IMR-90 (cell line): ENCODE data around the gene CABP4. TPM values are rescaled to one million over a fixed set of nuclear protein-coding genes. Genes with fewer than 3 reads are reported as not detected.
A peak's percentile ranks its signal among the peaks of the same experiment; 100 is the strongest.

Source experiments
- ATAC-seq: fragments of 200-7000 bp; cut with Tn5 transposase; 2 replicates; pipeline ENCODE4 v1.9.1; 2020; ENCODE audit warnings: low read depth, mild to moderate bottlenecking, moderate library complexity
- BruUV-seq: library from RNA; stranded (reverse); fragments of 400-500 nt; replicated peaks from 2 replicates; lab custom pipeline; 2021; lab: Mats Ljungman, UMichigan
- CTCF ChIA-PET: fragments of 300-600 bp; formaldehyde crosslinking; extraction: SDS; loops from one replicate; lab custom pipeline; 2021; ENCODE audit warnings: antibody characterized with exemption; lab: Yijun Ruan, JAX
- POLR2A ChIA-PET: fragments of 300-600 bp; sonication (Branson Sonifier 250); formaldehyde crosslinking; loops from one replicate; lab custom pipeline; 2022; ENCODE audit warnings: antibody characterized with exemption; ENCODE audit not compliant: unreplicated experiment; lab: Charles Lee
- DNase-seq: peaks from one replicate; pipeline ENCODE4 v3.0.0; 2013
- H2AFZ ChIP-seq: replicated peaks from 2 replicates; pipeline ENCODE3; 2013; ENCODE audit warnings: low read length, mild to moderate bottlenecking; ENCODE audit not compliant: poor library complexity
- H2AK5ac ChIP-seq: 2 replicates; pipeline ENCODE4 v1.6.1; 2013; ENCODE audit warnings: low read depth, low read length, inconsistent platforms
- H2AK9ac ChIP-seq: replicated peaks from 2 replicates; pipeline ENCODE3; 2013; ENCODE audit warnings: mild to moderate bottlenecking, low read depth, low read length, moderate library complexity; ENCODE audit not compliant: poor library complexity
- H2BK120ac ChIP-seq: 2 replicates; pipeline ENCODE4 v1.6.1; 2013; ENCODE audit warnings: low read depth, low read length, inconsistent platforms
- H2BK15ac ChIP-seq: 3 replicates; pipeline ENCODE4 v1.6.1; 2013; ENCODE audit warnings: low read depth, low read length, inconsistent platforms
- H2BK20ac ChIP-seq: 2 replicates; pipeline ENCODE4 v1.6.1; 2013; ENCODE audit warnings: low read depth, mild to moderate bottlenecking, inconsistent platforms, low read length, moderate library complexity
- H2BK5ac ChIP-seq: 2 replicates; pipeline ENCODE4 v1.6.1; 2013; ENCODE audit warnings: mild to moderate bottlenecking, low read depth, low read length, inconsistent platforms; ENCODE audit not compliant: poor library complexity, severe bottlenecking
- H3K14ac ChIP-seq: replicated peaks from 2 replicates; pipeline ENCODE4 v1.6.1; 2013; ENCODE audit warnings: low read depth, low read length, inconsistent platforms
- H3K18ac ChIP-seq: 2 replicates; pipeline ENCODE4 v1.6.1; 2013; ENCODE audit warnings: low read depth, low read length, control low read depth
- H3K23ac ChIP-seq: 2 replicates; pipeline ENCODE4 v1.6.1; 2013; ENCODE audit warnings: low read depth, low read length, inconsistent platforms
- H3K27ac ChIP-seq: 2 replicates; pipeline ENCODE4 v1.5.1; 2013; ENCODE audit warnings: mild to moderate bottlenecking, control low read depth, low read length; ENCODE audit not compliant: insufficient read depth
- H3K27me3 ChIP-seq: 2 replicates; pipeline ENCODE4 v1.6.1; 2013; ENCODE audit warnings: low read length; ENCODE audit not compliant: control insufficient read depth, insufficient read depth
- H3K36me3 ChIP-seq: 2 replicates; pipeline ENCODE4 v1.6.1; 2013; ENCODE audit warnings: low read length, mixed read lengths; ENCODE audit not compliant: control insufficient read depth, insufficient read depth
- H3K4ac ChIP-seq: 2 replicates; pipeline ENCODE4 v1.6.1; 2013; ENCODE audit warnings: low read depth, low read length, inconsistent platforms
- H3K4me1 ChIP-seq: 2 replicates; pipeline ENCODE4 v1.6.1; 2013; ENCODE audit warnings: low read length, mixed read lengths; ENCODE audit not compliant: control insufficient read depth, insufficient read depth
- H3K4me2 ChIP-seq: 2 replicates; pipeline ENCODE4 v1.6.1; 2013; ENCODE audit warnings: low read depth, mild to moderate bottlenecking, control low read depth, low read length, moderate library complexity
- H3K4me3 ChIP-seq: 2 replicates; pipeline ENCODE4 v1.5.1; 2013; ENCODE audit warnings: low read depth, mild to moderate bottlenecking, control low read depth, low read length, moderate library complexity; ENCODE audit not compliant: insufficient read depth
- H3K56ac ChIP-seq: 2 replicates; pipeline ENCODE4 v1.6.1; 2013; ENCODE audit warnings: low read length, inconsistent platforms; ENCODE audit not compliant: insufficient read depth; ENCODE audit errors: extremely low read depth
- H3K79me1 ChIP-seq, 2 experiments: 2 replicates each; pipeline ENCODE4 v1.6.1; 2013; ENCODE audit warnings: low read length in 2 of 2, inconsistent platforms in 1 of 2, low read depth in 1 of 2
- H3K9ac ChIP-seq: 2 replicates; pipeline ENCODE4 v1.6.1; 2013; ENCODE audit warnings: low read depth, low read length, control low read depth
- H3K9me1 ChIP-seq: 2 replicates; pipeline ENCODE4 v1.6.1; 2013; ENCODE audit warnings: low read length, inconsistent platforms; ENCODE audit not compliant: insufficient read depth
- H3K9me3 ChIP-seq: 2 replicates; pipeline ENCODE4 v1.6.1; 2013; ENCODE audit warnings: low read length; ENCODE audit not compliant: control insufficient read depth, insufficient read depth
- H4K20me1 ChIP-seq: 2 replicates; pipeline ENCODE4 v1.6.1; 2013; ENCODE audit warnings: low read length, inconsistent platforms; ENCODE audit not compliant: insufficient read depth
- H4K5ac ChIP-seq: 2 replicates; pipeline ENCODE4 v1.6.1; 2013; ENCODE audit warnings: mild to moderate bottlenecking, low read depth, low read length, control low read depth
- H4K8ac ChIP-seq, 2 experiments: 2 replicates each; pipeline ENCODE4 v1.6.1; 2013; ENCODE audit warnings: low read depth in 2 of 2, low read length in 2 of 2, control low read depth in 1 of 2, inconsistent platforms in 1 of 2
- H4K91ac ChIP-seq: 2 replicates; pipeline ENCODE4 v1.6.1; 2013; ENCODE audit warnings: low read depth, low read length, inconsistent platforms; ENCODE audit not compliant: insufficient read depth
- CHD1 ChIP-seq: IDR thresholded peaks from 2 replicates; pipeline ENCODE4 v1.6.1; 2012; ENCODE audit warnings: low read depth, low read length, improper control_type of control experiment
- MAZ ChIP-seq: IDR thresholded peaks from 2 replicates; pipeline ENCODE4 v1.6.1; 2012; ENCODE audit warnings: low read depth, mild to moderate bottlenecking, low read length, improper control_type of control experiment, moderate library complexity, borderline replicate concordance
- POLR2A ChIP-seq: IDR thresholded peaks from 2 replicates; pipeline ENCODE4 v1.6.1; 2012; ENCODE audit warnings: mild to moderate bottlenecking, low read depth, low read length
- USF2 ChIP-seq: fragments of 150-350 bp; IDR thresholded peaks from 2 replicates; pipeline ENCODE4 v1.6.1; 2017; ENCODE audit warnings: mild to moderate bottlenecking, antibody characterized with exemption, low read length, low read depth
- WGBS, 2 experiments: methylation state at CpG; one replicate each; pipeline versions ENCODE4 v1.1.5 to v1.1.7; 2013; ENCODE audit warnings: missing lambda C conversion rate in 2 of 2; ENCODE audit not compliant: insufficient read length in 1 of 2; ENCODE audit errors: extremely low coverage in 2 of 2; 5-methylcytosine and 5-hydroxymethylcytosine counted together
- dilution Hi-C: fragments of 300-500 bp; cut with HindIII; formaldehyde crosslinking; loops from one replicate; pipeline ENCODE4 v1.14.3; 2018; ENCODE audit warnings: low sequenced_read_pairs; ENCODE audit not compliant: unreplicated experiment
- in situ Hi-C: fragments of 300-500 bp; cut with MboI; formaldehyde crosslinking; loops from 3 replicates; pipeline ENCODE4 v1.14.3; 2019; ENCODE audit warnings: low sequenced_read_pairs, inconsistent platforms, mixed read lengths
- intact Hi-C: fragments of 100-400 bp; cut with micrococcal nuclease; formaldehyde crosslinking; loops from 2 replicates; pipeline ENCODE4 v1.10.0; 2022
- polyA plus RNA-seq, 3 experiments: library from polyadenylated mRNA; depleted of rRNA; stranded (reverse); fragments of >200 nt; gene quantifications; 2 replicates each; pipeline ENCODE4 v1.2.3, GENCODE V29; 2012; ENCODE audit warnings: low replicate concordance in 1 of 3
- total RNA-seq: library from RNA; depleted of rRNA; stranded (reverse); fragments of >200 nt; gene quantifications from 2 replicates; pipeline ENCODE4 v1.2.3, GENCODE V29; 2012

Gene CABP4
- total and polyA plus RNA-seq, 2 of the 4 experiments (the other 2 are of a cell fraction): not detected

- peak within 1 kb of the TSS; percentile 91 for H2BK20ac ChIP-seq
- H4K20me1 ChIP-seq: no peaks in the 10 kb centered on the region; the same call in 1 of the 2 replicates
- H4K91ac ChIP-seq: peak within 1 kb of the TSS; percentile 99
- H3K4me1 ChIP-seq: peaks cover 3% of the 10 kb centered on the region; the same call in 1 of the 2 replicates
- H3K9me1 ChIP-seq: peaks cover 15% of the 10 kb centered on the region
- H3K27me3 ChIP-seq: no peaks in the 10 kb centered on the region
- H3K56ac ChIP-seq: peak within 1 kb of the TSS; percentile 62
- peak; percentile 97 for DNase-seq
- 0 out of 2 replicates have a peak, but pooled peaks have one; percentile 37 for TF ChIP-seq MAZ
- peak; percentile 3; the same call in 1 of the 2 replicates for TF ChIP-seq USF2
- TF ChIP-seq CHD1: no peak
- peak; percentile 77 for TF ChIP-seq POLR2A
- H3K79me1 ChIP-seq: peaks cover 14 to 38% of the 10 kb centered on the region in 2 experiments
- POLR2A ChIA-PET: no interaction called here
- H3K4me3 ChIP-seq: peak within 1 kb of the TSS; percentile 49
- CTCF ChIA-PET: interaction anchor here (0.7 kb wide), 1 partner anchor 132 kb away, joined by 3 read pairs; no protein-coding TSS in a partner anchor
- H2AK5ac ChIP-seq: peak within 1 kb of the TSS; percentile 87
- ATAC-seq: peak; percentile 100
- H4K5ac ChIP-seq: peak within 1 kb of the TSS; percentile 78
- H3K14ac ChIP-seq: peak within 1 kb of the TSS; percentile 100
- H4K8ac ChIP-seq: peak within 1 kb of the TSS; percentile 98 to 100
- peak within 1 kb of the TSS; percentile 85 for H2AK9ac ChIP-seq
- H3K36me3 ChIP-seq: peaks cover 7% of the 10 kb centered on the region
- H3K4ac ChIP-seq: peak within 1 kb of the TSS; percentile 99
- peak within 1 kb of the TSS; percentile 62 for H3K4me2 ChIP-seq
- H3K23ac ChIP-seq: peak within 1 kb of the TSS; percentile 97
- dilution Hi-C loops (no loop called here), intact Hi-C loops (loop anchor here (5.0 kb wide), 1 partner anchor 61 kb away; no protein-coding TSS in a partner anchor), in situ Hi-C loops (no loop called here)
- H2AFZ ChIP-seq: peak within 1 kb of the TSS; percentile 95
- peak within 1 kb of the TSS; percentile 69 for H3K27ac ChIP-seq
- H3K9me3 ChIP-seq: no peaks in the 10 kb centered on the region
- 8% methylated on average over 19 of the region's 60 CpGs; no CpG with 5 or more reads in 1 of the 2 experiments for WGBS, 2 experiments
- H2BK15ac ChIP-seq: peak within 1 kb of the TSS; percentile 78; the same call in 2 of the 3 replicates
- H2BK5ac ChIP-seq: peak within 1 kb of the TSS; percentile 63
- H3K18ac ChIP-seq: peak within 1 kb of the TSS; percentile 61
- H3K9ac ChIP-seq: peak within 1 kb of the TSS; percentile 57
- BruUV-seq: no TSS peak
- peak within 1 kb of the TSS; percentile 82 for H2BK120ac ChIP-seq
Observed at GRCh38 chr11:67482827-67483798, 28.0 kb downstream of the CABP4 start, which contains the start of gene AIP. Gene AIP (plus strand): TSS chr11:67483026. CDS start chr11:67483159, 133 bp downstream.
